NCI-H524 treated with DMSO at 0.1 percent for 48 hours (cell line): Measurements from ENCODE around the gene PPP2R5E.
"Not testable (repeated sequence)": the region's sequence is repeated elsewhere in the genome, so short reads cannot be mapped to it uniquely, and the experiment has no call there.

Experiments used
- DNase-seq: peaks from one replicate; lab custom pipeline; 2025; lab: John Stamatoyannopoulos, UW

The PPP2R5E gene

GRCh38 chr14:63375769-63376168 lies 167.4 kb downstream of the PPP2R5E start:
- no peak for DNase-seq

GRCh38 chr14:63371613-63372012 lies 171.6 kb downstream of the PPP2R5E start:
- not testable (repeated sequence) for DNase-seq

GRCh38 chr14:63371033-63371432 lies 172.1 kb downstream of the PPP2R5E start:
- no peak for DNase-seq

- DNase-seq = no peak
These were observed 175.3 kb downstream of the PPP2R5E start for GRCh38 chr14:63367742-63368364.

- no peak for DNase-seq
These were observed 180.8 kb downstream of the PPP2R5E start for GRCh38 chr14:63362389-63362819.

- no peak for DNase-seq
These were observed 181.4 kb downstream of the PPP2R5E start for GRCh38 chr14:63361790-63362189.

- DNase-seq = no peak
These were observed 185.3 kb downstream of the PPP2R5E start for GRCh38 chr14:63357841-63358240.

- no peak for DNase-seq
These were observed 197.4 kb downstream of the PPP2R5E start for GRCh38 chr14:63345826-63346225.

- DNase-seq = no peak
These were observed 198.8 kb downstream of the PPP2R5E start for GRCh38 chr14:63344336-63344735.

- no peak for DNase-seq
These were observed 199.3 kb downstream of the PPP2R5E start for GRCh38 chr14:63343878-63344277.

- no peak for DNase-seq
These were observed 200.8 kb downstream of the PPP2R5E start for GRCh38 chr14:63342371-63342770.

- no peak for DNase-seq
These were observed 214.1 kb downstream of the PPP2R5E start for GRCh38 chr14:63328787-63329737.

GRCh38 chr14:63326840-63327239 lies 216.3 kb downstream of the PPP2R5E start:
- no peak for DNase-seq

- DNase-seq = no peak
These were observed 220.1 kb downstream of the PPP2R5E start for GRCh38 chr14:63322897-63323573.

GRCh38 chr14:63322472-63322871 lies 220.7 kb downstream of the PPP2R5E start:
- DNase-seq = no peak
